Ureter (tissue), 1 donor: ENCODE results near the gene STMN1. TPM values are rescaled to one million over a fixed set of nuclear protein-coding genes. Genes with fewer than 3 reads are reported as not detected.

ENCODE experiments used
- DNase-seq: peaks from one replicate; pipeline ENCODE4 v3.0.0-alpha.2; 2020; ENCODE audit warnings: low spot score
- total RNA-seq: library from RNA; stranded (reverse); gene quantifications from one replicate; pipeline ENCODE4 v1.2.4, GENCODE V29; 2023
- donor health status: DM: yes; HTN: yes; CAD: no.

Gene STMN1
- total RNA-seq, 1 donor from 2014 or later, result 31.2 TPM

- peak; percentile 93 for DNase-seq
These were observed 10.7 kb downstream of the STMN1 start for GRCh38 chr1:25895365-25895990.

- DNase-seq, result no peak
These were observed 13.1 kb downstream of the STMN1 start for GRCh38 chr1:25893116-25893515.

GRCh38 chr1:25891606-25892005 lies 14.6 kb downstream of the STMN1 start:
- DNase-seq, result no peak

- peak; percentile 74 for DNase-seq
These were observed 15.8 kb downstream of the STMN1 start for GRCh38 chr1:25890239-25891034.

- no peak for DNase-seq
These were observed 16.7 kb downstream of the STMN1 start for GRCh38 chr1:25889470-25889869.

GRCh38 chr1:25888426-25888987 lies 17.7 kb downstream of the STMN1 start:
- DNase-seq, result no peak

GRCh38 chr1:25885602-25886001 lies 20.6 kb downstream of the STMN1 start:
- DNase-seq, result no peak

- DNase-seq, result no peak
These were observed 25.0 kb downstream of the STMN1 start for GRCh38 chr1:25881266-25881665.

GRCh38 chr1:25880518-25880917 lies 25.7 kb downstream of the STMN1 start:
- DNase-seq, result no peak

GRCh38 chr1:25879675-25880074 lies 26.5 kb downstream of the STMN1 start:
- DNase-seq, result no peak

GRCh38 chr1:25878690-25879089 lies 27.5 kb downstream of the STMN1 start:
- DNase-seq, result no peak

- no peak for DNase-seq
These were observed 29.1 kb downstream of the STMN1 start for GRCh38 chr1:25877155-25877554.

- no peak for DNase-seq
These were observed 29.5 kb downstream of the STMN1 start for GRCh38 chr1:25876693-25877077.

- peak; percentile 72 for DNase-seq
These were observed 30.1 kb downstream of the STMN1 start for GRCh38 chr1:25875856-25876692.

GRCh38 chr1:25875154-25875855 lies 30.9 kb downstream of the STMN1 start, which contains the start of gene PAQR7:
PAQR7 (minus strand) TSS chr1:25875708; CDS start chr1:25863839, 11,869 bp downstream.
- peak; percentile 77 for DNase-seq

- no peak for DNase-seq
These were observed 31.5 kb downstream of the STMN1 start for GRCh38 chr1:25874635-25875153.

GRCh38 chr1:25874209-25874608 lies 32.0 kb downstream of the STMN1 start:
- no peak for DNase-seq

- no peak for DNase-seq
These were observed 33.1 kb downstream of the STMN1 start for GRCh38 chr1:25873120-25873519.

- no peak for DNase-seq
These were observed 33.5 kb downstream of the STMN1 start for GRCh38 chr1:25872713-25873112.

- no peak for DNase-seq
These were observed 34.3 kb downstream of the STMN1 start for GRCh38 chr1:25871704-25872494.
